ENCODE data around the gene MORC3.
"Not testable (repeated sequence)": the region's sequence is repeated elsewhere in the genome, so short reads cannot be mapped to it uniquely, and the experiment has no call there.

- not testable (repeated sequence) for TF ChIP-seq CTCF (conservative IDR thresholded peaks at IDR 0.05); EZH2 (IDR thresholded peaks at IDR 0.05; ENCODE audit: low read depth)
These were observed 4.0 kb upstream of the MORC3 start for GRCh38 chr21:36316045-36316444.
